Measurements from ENCODE around the gene NCAPG2.

NCAPG2 gene, protein sequence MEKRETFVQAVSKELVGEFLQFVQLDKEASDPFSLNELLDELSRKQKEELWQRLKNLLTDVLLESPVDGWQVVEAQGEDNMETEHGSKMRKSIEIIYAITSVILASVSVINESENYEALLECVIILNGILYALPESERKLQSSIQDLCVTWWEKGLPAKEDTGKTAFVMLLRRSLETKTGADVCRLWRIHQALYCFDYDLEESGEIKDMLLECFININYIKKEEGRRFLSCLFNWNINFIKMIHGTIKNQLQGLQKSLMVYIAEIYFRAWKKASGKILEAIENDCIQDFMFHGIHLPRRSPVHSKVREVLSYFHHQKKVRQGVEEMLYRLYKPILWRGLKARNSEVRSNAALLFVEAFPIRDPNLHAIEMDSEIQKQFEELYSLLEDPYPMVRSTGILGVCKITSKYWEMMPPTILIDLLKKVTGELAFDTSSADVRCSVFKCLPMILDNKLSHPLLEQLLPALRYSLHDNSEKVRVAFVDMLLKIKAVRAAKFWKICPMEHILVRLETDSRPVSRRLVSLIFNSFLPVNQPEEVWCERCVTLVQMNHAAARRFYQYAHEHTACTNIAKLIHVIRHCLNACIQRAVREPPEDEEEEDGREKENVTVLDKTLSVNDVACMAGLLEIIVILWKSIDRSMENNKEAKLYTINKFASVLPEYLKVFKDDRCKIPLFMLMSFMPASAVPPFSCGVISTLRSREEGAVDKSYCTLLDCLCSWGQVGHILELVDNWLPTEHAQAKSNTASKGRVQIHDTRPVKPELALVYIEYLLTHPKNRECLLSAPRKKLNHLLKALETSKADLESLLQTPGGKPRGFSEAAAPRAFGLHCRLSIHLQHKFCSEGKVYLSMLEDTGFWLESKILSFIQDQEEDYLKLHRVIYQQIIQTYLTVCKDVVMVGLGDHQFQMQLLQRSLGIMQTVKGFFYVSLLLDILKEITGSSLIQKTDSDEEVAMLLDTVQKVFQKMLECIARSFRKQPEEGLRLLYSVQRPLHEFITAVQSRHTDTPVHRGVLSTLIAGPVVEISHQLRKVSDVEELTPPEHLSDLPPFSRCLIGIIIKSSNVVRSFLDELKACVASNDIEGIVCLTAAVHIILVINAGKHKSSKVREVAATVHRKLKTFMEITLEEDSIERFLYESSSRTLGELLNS

DNA sequence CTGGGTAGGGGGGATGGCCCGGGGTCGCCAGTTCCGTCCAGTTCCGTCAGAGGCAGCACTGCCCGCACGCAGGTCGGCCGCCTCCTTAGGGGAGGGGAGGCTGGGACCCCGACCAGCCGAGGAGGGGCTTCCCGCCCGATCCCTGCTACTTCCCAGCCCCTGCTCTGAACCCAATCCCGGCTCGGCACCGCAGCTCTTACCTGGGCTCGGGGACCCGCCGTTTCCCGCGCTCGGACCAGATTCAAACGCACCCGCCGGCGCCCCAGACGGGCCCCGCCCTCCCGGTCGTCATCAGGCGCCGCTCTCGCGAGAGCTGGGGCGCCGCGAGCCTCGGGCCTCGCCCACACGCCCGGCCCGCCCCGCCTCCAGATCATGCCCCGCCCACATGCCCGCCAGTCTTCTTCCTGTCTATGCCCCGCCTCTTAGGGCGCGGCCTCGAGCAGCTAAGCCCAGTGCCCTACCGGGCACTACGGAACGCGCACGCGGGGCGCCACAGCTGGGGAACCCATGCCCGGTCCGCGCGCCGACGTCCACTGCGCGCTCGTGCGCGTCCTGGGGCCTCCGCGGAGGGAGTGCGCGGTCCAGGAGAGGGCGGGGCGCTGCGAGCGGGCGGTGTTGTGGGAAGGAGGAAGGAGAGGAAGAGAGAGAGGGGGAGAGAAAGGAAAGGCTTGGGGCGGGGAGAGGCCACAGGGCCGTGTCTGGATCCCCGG lies at the start of gene NCAPG2:
Gene NCAPG2 (minus strand): TSS at position 281 of the 710 bp plus-strand sequence. CDS start 2,905 bp downstream, outside the sequence.
- in situ Hi-C loops (cut with MboI; ENCODE audit: low sequenced_read_pairs) = no loop called here

DNA sequence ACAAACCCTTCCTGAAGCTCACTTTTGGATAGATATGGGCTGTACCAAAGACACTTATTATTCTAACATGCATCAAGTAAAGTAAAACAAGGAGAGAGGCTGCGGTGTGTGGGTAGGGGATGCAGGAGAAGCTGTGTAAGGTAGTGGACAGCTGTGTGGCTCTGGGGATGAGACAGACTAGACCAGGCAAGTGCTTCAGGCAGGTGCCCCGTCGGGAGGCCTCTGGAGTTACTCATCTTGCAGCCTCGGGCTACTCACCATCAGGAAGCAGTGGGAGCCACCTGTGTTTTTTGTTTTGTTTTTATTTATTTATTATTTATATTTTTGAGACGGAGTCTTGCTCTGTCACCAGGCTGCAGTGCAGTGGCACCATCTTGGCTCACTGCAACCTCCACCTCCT lies 49.3 kb upstream of the NCAPG2 start:
- in situ Hi-C loops (cut with MboI; ENCODE audit: low sequenced_read_pairs) = no loop called here

DNA sequence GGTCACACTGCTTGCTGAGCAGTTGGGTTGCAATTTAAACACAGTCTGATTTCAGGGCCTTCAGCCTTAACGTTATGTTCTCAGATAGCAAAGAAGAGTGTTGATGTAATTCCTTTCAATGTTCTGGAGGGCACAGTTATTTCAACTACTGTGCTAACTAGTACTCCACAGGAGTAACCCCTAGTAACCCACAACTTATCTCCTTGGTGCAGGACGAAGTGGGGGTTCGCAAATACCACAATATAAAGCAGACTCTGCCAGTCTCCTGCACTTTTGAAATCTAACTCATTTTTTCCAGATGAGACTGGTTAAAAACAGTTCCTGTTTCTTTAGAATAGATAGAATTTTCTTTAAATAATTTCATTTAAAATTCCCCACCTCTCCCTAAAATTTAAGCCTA lies 47.1 kb upstream of the NCAPG2 start:
- in situ Hi-C loops (cut with MboI; ENCODE audit: low sequenced_read_pairs) = no loop called here

DNA sequence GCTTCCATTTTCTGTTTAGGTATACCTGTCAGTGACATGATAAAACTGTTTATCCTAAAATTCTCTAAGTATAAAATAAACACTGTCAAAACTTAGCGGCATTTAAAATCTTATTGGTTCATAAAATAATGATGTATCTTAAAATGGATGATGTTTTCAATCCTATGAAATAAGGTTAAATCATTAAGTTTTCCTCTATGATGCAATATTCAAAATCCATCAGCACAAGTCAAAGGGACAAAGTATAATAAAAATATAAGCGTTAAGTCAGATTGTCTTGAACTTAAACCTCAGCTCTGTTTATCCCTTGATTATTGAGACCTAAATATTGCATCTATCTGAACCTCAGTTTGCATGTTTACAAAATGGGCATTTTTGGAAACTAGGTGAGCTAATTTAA lies 46.6 kb upstream of the NCAPG2 start:
- in situ Hi-C loops (cut with MboI; ENCODE audit: low sequenced_read_pairs) = no loop called here

DNA sequence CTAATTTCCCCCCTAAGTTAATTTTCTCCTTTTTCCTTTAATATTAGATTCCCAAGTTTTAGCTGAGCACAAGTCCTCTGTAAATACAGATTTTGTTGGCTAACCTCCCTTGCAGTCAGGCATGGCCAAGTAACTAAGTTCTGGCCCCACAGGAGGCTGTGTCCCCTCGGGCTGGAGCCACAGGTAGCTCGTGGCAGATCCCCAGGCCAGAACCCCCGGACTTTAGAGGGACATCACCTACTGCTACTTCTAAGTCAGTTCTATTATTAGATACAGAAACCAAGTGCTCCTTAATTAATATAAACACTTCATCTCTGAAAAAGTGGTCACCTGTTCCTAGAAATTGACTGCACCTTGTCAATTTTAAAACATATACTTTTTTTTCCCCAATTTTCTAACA lies 46.1 kb upstream of the NCAPG2 start:
- in situ Hi-C loops (cut with MboI; ENCODE audit: low sequenced_read_pairs) = no loop called here

DNA sequence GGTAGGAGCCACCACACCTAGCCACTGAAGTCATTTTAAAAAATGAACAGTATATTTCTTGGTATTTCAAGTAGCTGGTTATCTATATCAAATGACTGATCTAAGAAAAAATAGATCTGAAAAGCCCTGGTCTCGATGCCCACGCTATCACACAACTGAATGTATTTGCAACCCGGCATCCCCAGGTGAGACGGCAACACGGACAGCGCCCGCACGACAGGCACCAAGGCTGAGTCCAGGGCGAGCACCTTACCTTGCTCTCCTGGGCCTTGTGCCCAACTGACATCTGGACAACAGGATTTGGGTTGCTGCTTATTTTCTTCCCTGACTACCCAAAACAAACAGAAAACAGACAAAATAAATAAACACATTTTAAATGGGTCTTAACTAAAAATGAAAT lies 44.8 kb upstream of the NCAPG2 start:
- in situ Hi-C loops (cut with MboI; ENCODE audit: low sequenced_read_pairs) = no loop called here

DNA sequence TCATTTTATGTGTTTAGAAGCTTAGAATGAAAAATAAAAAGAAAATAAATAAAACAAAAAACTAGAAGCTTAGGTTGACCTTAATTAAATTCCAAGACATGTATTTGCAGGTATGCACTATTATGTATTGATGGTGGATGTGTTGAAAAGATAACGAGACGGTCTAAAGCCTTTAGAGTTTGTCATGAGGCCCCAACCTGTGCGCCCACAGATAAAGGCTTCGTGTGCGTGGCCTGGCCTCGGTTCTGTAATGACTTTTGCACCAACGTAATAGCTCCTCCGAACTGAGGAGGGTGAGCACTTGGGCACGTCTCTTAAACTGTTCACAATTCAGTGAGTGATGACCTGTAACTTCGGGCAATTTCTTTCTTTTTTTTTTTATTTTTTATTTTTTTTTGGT lies 43.7 kb upstream of the NCAPG2 start:
- in situ Hi-C loops (cut with MboI; ENCODE audit: low sequenced_read_pairs) = no loop called here

DNA sequence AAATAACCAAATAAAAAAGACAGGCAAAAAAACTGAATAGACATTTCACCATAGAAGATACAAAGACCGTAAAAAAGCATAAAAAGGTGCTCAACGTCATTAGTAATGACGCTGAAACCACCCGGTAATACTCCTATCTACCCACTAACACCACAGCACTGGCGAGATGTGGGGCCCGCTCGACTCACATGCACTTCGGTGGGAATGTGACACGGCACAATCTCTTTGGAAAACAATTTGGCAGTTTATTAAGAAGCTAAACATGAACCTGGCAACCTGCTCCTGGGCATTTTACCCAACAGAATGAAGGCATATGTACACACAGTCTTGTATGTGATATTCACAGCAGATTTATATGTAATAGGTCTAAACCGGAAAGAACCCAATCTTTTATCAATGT lies 42.8 kb upstream of the NCAPG2 start:
- in situ Hi-C loops (cut with MboI; ENCODE audit: low sequenced_read_pairs) = no loop called here

DNA sequence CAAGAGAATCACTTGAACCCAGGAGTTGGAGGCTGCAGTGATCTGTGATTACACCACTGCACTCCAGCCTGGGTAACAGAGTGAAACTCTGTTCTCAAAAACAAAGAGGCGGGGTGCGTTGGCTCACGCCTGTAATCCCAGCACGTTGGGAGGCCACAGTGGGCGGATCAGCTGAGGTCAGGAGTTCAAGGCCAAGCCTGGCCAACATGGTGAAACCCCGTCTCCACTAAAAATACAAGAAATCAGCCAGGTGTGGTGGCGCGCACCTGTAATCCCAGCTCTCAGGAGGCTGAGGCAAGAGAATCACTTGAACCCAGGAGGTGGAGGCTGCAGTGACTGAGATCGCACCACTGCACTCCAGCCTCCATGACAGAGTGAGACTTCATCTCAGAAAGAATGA lies 42.4 kb upstream of the NCAPG2 start:
- in situ Hi-C loops (cut with MboI; ENCODE audit: low sequenced_read_pairs) = no loop called here

DNA sequence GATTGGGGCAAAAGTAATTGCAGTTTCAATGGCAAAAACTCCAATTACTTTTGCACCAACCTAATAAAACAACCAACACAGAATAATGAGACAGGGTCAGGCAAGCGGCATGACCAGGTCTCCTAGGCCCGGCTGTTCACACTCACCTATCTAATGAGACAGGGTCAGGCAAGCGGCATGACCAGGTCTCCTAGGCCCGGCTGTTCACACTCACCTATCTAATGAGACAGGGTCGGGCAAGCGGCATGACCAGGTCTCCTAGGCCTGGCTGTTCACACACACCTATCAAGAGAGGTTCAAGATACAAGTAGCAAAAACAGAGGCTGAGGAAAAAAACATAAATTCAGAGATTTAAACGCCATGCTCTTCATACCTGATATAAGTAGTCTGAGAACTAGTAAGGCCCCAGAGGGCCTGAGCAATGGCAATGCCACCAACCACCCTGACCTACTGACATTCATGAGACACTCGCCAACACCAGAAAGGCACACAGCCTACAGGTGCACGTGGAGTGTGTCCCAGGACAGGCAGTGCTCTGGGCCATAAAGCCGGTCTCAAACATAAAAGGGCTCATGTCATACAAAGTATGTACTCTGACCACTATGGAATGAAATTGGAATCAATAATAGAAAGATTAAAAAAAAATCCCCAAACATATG lies 40.6 kb upstream of the NCAPG2 start:
- in situ Hi-C loops (cut with MboI; ENCODE audit: low sequenced_read_pairs) = no loop called here

DNA sequence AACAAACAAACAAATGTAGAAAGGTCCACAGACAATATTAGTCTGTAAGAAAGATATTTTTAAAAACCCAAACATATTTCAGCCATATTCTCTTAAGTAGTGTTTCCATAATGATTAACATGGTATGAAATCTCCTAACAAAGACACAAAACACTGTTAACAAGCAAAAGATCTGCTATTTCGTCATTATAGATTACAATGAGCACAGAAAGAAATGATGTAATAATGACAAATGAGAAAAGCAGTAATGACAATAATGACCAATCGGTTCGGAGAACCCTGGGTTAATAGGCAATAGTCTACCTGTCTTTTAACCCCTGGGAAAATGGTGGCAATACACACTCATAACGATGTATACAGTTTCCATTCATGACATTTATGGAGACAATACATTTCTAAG lies 39.5 kb upstream of the NCAPG2 start:
- in situ Hi-C loops (cut with MboI; ENCODE audit: low sequenced_read_pairs) = no loop called here

DNA sequence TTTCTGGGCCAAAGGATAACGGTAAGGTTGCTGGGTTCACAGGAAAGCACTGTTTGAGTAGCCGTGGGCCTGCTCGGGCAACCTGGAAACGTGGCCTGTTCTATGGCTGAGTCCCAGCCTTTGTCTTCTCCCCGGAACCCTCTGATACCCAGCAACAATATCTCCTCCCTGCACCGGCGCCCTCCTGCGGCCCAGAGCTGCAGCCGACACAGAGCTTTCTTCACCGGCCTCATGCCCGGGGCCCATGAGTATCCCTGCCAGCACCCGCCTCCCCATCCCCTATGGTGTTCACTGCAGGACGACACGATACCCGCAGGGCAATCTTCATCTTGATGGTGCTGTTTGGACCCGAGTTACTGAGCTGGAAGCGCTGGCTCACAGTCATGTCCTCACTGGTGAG lies 38.6 kb upstream of the NCAPG2 start:
- in situ Hi-C loops (cut with MboI; ENCODE audit: low sequenced_read_pairs) = no loop called here

DNA sequence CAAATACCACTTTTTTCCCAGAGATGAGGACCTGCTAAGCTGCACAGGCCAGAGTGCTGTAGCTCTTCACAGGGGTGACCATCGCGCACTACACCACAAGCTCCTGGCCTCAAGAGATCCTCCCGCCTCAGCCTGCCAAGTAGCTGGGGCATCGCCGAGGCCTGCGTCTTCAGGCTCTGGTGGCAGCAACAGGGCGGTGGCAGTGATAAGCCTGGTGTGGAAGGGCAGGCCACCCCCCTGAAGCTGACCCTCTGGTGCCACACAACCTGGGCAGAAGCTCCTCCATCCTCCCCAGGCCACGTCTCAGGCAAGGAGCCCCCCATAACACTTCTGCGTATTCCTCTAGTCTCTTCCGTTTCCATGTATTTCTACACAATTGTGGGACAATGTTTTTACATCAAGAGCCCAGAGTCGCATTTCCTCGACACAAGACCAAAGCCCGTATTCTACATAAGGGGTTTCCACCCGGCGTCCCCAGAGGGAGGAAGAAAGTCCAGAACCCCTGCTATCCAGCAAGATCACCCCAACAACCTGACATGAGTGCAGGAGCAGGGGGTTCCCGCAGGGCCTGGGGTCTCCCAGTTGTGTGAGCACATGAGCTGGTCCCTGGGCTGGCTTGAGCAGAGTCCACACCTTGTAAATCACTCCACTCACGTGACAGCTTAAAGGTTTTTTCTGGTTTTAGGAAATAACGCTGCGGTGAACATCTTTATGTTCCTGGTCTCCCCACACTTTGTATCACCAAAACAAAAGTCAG lies 37.6 kb upstream of the NCAPG2 start:
- in situ Hi-C loops (cut with MboI; ENCODE audit: low sequenced_read_pairs) = no loop called here

DNA sequence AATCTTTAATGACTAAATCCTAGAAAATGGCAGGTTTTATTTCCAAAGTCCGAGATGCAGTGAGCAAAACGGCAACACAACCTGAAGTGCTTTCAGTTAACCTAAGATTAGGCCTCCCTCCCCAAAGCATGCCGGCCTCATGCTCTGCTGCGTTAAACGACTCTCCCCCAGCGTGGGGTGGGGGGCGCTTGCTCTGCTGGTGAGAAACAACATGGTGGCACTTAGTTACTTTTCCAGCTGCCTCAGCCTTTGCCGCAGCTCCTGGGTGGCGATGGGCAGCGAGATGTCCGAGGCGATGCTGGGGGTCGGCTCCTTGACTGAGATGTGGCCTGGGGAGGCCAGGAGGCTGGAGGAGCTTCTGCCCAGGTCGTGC lies 36.7 kb upstream of the NCAPG2 start:
- in situ Hi-C loops (cut with MboI; ENCODE audit: low sequenced_read_pairs) = no loop called here

DNA sequence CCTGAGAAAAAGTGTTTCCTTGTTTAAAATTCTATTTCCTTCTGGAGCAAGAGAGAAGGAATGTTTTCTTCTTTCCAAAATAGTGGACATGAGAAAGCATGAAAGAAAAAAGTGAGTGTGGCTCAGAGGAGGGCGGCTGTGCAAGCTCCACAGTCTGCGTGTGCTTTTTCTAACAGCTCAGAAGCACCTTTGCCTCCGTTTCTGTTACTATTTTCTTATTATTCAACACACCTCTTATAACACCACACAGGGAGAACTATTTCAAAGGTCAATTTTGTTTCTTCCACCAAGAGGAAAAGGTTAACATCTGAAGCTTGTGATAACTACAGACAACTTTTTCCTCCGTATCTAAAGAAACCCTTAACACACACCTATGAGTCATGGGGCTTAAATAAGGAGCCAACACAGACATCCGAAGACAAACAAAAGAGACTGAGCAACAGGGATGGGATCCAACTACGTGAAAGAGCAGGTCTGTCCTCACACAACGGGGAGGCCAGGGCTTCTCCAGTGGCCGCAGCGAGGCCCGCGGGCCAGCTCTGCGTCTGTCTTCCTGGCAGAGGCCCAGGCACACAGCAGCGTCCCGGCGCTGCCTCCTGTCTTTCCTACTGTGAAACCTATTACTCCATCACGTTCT lies 36.2 kb upstream of the NCAPG2 start:
- in situ Hi-C loops (cut with MboI; ENCODE audit: low sequenced_read_pairs) = no loop called here

DNA sequence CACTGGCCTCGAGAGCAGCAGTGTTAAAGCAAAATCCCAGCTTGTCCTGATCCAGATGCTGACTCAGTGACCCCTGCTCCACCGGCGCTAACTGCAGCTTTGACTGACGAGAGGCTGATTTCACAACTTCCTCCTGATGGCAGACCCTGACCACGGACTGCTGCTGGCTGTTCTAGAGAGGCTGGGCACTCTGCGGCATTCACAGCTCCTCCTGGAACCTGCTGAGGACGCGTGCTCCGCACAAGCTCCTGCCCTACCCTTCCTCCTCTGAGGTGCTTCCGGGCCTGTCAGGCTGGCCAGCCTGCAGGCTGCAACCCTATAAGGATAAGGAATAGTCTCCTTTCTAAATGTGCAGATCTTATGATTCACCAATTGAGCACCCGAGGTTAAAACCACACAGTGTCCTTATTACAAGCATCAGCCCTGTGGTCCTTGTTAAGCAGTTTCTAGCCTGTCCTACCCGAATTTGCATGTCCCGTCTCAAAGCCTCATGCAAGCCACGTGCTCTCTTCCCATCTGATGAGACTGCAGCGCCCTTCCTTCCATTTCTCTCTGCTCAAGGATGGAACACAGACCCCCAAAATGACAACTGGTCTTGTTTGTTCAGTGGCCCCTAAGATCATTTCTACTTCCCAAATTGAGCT lies 35.5 kb upstream of the NCAPG2 start:
- in situ Hi-C loops (cut with MboI; ENCODE audit: low sequenced_read_pairs) = no loop called here

DNA sequence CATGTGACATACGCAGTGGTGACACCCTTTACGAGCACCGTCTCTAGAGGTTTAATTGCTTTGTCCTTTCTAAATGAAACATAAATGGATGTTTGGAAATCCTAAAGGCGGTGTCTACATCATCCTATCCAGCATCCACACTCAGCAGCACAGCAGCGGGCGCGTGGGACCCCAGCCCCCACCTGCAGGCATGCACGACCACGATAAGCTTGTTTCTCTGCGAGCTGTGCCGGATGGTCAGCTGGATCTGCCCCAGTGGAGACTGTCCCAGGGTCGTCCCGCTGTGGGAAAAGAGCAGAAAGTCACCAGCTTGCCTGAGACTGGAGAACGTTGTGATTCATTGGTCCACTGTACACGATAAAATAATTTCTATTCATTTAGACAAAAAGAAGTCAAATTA lies 34.2 kb upstream of the NCAPG2 start:
- in situ Hi-C loops (cut with MboI; ENCODE audit: low sequenced_read_pairs) = no loop called here

DNA sequence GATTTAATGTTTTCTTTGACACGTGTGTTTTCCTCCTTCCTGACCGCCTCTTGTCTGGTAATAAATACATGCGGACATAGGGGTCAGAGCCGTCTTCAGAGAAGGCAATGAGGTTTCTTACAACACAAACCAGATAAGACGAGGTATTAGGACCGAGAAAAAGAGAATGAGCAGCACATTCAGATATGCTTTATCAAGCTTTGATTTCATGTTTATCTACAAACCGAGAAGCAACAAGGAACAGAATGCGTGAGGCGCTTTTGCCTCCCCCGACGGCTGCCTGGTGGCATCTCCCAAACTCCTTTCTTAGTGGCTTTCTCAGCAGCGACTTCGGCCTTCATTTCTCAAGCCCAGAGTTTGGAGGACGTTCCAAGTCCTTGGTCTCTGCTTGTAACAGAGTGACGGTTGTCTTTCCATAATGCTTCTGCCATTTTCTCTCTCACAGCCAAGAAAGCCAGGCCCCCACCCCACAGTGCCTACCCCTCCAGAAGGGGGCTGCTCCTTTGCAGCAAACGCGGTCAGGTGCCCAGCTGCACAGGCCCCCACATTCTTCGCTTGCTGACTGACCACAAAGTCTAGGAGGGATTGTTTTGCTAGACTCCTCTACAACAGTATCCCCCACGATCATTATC lies 32.6 kb upstream of the NCAPG2 start:
- in situ Hi-C loops (cut with MboI; ENCODE audit: low sequenced_read_pairs) = no loop called here

Measured in HL-60/S4 treated with phorbol 12-myristate 13-acetate at 8.2 ng/mL for 4 days and 3 days (cell line).